GM19455 (cell line): ENCODE results near the gene MEX3D.

Experiments
- ATAC-seq: cut with Tn5 transposase; IDR thresholded peaks from one replicate; pipeline ENCODE4 v1.9.1; 2021; ENCODE audit not compliant: unreplicated experiment

Gene MEX3D

DNA sequence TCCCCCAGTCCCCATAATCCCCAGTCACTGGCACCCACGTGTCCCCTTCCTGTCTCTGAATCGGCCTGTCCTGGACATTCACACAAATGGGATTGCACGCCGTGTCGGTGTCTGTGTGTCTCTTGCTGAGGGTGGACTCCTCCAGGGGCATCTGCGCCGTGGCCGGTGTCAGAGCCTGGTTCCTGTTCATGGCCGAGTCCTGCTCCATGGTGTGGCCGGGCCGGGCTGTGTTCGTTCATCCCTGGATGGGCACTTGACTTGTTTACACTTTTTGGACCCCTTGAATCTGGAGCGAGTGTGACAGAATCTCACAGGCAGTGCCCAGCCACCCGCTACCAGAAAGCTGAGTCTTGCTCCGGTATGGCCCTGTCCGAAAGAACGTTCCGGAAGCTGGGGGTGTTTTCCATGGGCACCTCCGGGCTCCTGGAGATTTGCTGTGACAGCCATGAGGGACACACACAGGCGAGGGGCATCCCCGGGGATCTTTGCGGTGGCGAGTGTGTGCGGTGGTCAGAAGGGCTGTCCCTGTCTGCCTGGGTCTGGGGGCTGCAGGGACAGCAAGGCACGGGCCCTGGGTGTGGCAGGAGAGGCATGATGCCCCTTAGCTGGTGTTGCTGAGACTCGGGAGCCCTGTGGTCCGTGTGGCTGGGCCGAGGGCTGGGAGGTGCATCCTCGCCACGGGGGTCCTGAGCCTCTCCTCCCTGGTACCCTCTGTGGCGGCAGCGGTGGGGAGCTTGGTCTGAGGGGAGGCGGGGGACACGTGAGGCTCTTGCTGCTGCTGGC lies 6.4 kb upstream of the MEX3D start:
- ATAC-seq = no peak

DNA sequence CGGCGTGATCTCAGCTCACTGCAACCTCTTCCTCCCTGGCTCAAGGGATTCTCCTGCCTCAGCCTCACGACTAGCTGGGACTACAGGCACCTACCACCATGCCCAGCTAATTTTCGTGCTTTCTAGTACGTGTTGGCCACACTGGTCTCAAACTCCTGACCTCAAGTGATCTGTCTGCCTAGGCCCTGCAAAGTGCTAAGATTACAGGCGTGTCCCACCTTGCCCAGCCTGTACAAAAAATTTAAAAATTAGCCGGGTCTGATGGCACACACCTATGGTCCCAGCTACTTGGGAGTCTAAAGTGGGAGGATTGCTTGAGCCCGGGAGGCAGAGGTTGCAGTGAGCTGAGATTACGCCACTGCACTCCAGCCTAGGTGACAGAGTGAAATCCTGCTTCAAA lies 4.7 kb upstream of the MEX3D start:
- no peak for ATAC-seq

DNA sequence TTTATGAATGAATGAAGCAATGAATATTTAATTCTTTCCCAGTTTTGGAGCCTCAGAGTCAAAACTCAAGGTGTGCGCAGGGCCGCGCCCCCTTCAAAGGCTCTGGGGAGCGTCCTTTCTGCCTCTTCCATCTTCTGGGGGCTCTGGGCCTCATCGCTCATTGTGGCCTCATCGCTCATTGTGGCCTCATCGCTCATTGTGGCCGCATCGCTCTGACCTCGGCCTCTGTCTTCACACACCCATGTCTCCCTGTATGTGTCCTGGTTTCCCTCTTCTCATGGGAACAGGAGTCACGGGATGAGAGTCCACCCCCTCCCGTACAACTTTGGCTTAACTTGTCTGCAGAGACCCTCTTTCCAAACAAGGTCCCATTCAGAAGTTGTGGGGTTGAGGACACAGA lies 3.2 kb upstream of the MEX3D start:
- ATAC-seq = no peak

DNA sequence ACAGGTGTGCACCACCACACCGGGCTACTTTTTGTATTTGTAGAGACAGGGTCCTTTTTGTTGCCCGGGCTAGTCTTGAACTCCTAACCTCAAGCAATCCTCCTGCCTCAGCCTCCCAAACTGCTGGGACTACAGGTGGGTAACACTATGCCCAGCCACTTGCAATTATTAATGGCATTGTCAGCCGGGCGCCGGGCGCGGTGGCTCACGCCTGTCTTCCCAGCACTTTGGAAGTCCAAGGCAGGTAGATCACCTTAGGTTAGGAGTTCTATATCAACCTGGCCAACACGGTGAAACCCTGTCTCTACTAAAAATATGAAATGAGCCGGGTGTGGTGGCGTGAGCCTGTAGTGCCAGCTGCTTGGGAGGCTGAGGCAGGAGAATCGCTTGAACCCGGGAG lies 2.7 kb upstream of the MEX3D start:
- ATAC-seq = no peak

DNA sequence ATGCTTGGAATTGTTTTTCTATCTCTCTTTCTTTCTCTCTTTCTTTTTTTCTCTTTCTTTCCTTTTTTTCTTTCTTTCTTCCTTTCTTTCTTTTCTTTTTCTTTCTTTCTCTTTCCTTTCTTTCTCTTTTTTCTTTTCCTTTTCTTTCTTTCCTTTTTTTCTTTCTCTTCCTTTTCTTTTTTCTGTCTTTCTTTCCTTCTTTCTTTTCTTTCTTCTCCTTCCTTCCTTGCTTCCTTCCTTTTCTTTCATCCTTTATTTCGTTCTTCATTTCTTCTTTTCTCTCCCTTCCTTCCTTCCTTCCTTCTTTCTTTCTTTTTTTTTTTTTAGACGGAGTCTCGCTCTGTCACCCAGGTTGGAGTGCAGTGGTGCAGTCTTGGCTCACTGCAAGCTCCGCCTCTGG lies 1.9 kb upstream of the MEX3D start:
- no peak for ATAC-seq

DNA sequence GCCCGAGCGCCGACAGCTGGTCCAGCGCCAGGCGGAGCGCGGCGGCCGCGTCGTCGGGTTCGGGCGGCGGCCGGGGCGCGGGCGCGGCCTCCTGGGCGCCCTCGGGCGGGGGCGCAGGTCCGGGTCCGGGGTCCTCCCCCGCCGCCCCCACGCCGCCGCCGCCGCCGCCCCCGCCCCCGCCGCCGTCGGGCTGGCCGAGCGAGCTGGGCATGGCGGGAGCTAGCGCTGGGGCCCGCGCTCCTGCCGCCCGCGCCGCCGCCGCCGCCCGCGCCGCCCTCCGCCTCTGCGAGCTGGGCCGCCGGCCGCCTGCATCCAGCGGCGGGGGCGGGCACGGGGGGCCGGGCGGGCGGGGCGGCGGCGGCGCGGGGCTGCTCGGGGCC lies 287 bp downstream of the MEX3D start:
- ATAC-seq = no peak

DNA sequence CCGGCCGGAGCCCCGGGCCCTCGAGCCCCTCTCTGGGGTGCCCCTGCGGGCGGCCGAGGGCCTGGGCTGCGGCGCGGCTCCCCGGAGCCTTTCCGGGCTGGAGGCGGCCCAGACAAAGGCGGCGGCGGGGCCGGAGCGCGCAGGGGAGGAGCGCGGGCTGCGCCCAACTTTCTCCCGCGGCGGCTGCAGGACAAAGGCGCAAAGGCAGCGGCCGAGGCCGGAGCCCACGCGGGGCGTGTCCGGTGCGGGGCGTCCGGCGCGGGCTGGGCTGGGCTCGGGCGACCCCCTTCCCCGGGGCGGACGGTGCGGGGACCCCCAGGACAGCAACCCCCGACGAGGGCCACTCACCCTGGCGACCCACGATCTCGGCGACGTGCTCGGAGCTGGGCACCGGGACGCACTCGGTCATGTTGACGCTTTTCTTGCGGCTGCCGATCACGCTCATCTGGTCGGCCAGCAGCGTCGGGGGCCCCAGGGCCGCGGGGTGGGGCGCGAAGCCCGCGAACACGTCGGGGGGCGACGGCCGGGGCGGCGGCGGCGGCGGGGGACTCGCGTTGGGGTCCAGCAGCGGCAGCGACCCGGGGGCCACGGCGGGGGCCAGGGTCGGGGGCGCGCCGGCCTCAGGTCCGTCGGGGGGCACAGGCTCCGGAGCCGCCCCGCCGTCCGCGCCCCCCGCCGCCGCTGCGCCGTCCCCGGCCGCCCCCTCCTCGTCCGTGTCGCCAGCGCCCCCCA lies 843 bp downstream of the MEX3D start:
- no peak for ATAC-seq

DNA sequence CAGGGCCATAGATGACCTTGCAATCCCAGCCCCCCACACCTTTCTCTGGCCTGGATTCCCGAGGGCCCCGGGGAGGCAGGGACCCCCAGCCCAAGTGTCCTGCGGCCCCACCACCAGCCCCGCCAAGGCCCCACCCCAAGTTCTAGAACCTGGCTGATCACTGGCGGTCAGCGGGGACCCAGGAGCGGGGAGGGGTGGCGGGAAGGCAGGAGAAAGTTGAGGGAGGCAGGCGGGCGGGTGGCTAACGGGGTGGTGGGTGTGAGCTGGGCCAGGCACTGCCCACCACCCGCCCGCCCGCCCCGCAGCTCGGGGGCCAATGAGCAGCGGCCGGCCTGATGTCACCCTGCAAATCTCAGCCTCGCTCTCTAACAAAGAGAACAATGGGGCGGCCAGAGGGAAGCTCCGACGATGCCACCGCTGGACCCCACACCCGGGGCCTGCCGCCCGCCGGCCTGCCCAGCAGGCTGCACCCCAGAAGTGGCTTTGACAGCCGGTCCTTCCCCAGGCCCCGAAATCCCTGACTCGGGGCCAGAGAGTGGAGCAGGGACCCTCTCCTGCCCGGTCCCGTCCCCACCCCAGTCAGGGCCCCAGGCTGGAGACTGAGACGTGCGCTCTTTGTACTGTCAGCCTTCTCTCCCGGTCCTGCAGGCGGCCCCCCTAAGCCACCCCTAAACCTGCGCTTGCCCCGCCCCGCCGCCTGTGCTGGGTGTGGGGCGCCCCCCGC lies 1.6 kb downstream of the MEX3D start:
- no peak for ATAC-seq

DNA sequence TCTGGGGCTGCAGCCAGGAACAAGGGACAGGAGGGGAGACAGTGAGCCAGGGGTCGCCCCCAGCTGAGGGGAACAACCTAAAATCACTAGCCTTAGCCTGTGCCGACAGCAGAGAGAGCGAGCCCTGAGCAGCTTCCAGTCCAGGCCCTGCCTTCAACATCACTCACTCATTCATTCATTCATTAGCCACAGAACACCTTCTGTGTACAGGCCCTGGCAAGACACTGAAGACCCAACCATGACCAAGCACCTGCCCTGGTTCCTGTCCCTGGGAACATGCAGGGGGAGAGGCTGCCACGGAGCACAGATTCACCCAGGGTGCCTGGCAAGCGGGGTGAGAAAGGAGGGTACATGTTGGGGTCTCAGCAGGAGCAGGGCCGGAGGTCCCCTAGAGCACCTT lies 4.9 kb downstream of the MEX3D start:
- no peak for ATAC-seq

DNA sequence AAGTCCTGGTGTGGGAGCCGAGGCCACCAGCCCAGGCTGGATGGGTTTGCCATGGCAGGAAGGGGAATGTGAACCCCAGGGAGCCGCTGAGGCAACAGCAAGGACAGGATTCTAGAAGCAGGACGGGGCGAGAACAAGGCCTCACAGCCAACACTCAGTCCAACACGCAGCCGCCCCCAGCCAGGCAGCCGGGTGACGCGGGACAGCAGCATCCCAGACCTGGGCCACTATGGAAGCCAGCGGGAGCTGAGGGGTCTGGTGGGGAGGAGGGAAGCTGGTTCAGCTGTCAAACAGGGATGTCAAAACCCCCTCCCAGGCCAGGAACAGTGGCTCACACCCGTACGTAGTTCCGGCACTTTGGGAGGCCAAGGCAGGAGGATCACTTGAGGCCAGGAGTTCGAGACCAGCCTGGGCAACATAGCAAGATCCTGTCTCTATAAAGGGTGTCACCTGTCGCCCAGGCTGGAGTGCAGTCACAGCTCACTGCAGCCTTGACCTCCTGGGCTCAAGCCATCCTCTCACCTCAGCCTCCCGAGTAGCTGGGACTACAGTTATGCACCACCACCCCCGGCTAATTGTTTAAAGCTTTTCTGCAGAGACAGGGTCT lies 6.8 kb downstream of the MEX3D start:
- no peak for ATAC-seq

DNA sequence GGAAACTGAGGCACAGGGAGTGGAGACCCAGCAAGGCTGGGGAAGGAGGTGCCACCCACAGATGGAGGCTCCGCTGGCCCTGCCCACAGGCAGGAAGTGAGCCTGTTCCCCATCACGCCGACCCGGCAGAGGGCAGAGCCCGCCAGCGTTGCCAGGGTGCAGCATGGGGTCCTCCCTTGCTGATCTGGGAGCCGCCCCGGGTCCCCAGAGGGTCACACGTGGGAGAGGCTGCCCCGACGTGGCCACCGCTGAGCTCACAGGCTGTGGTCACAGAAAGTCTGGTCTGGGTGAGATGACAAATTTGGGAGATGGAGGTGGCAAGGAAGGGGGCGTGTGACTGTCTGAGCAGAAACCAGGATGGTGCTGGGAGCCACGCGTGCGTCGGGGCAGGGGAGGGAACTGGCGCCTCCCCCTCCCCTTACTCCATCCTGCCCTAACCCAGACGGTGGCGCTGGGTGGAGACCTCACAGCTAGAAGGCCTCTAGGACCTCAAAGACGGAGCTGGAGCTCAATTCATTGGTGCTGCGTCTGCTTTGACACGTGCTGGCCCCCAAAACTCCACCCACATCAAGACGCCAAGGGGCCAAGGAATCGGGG lies 7.7 kb downstream of the MEX3D start:
- ATAC-seq = no peak

DNA sequence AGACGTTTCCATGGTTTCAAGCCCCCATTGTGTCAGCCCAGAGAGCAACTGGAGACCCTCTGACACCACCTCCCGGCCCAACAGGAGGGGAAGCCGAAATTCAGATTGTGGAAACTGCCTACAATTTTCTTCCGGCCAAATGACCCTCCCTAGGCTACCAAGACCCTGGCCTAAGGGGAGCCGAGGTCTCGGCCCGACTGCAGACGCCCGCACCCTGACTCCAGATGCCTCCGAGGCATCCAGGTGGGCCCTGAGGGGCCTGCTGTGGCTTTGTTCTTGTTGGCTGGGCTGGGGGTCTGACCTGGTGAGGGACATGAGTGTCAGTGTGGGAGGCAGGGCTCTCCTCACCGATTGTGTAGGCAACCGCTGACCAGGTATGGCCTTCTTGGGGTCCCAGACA lies 9.6 kb downstream of the MEX3D start:
- ATAC-seq = no peak

DNA sequence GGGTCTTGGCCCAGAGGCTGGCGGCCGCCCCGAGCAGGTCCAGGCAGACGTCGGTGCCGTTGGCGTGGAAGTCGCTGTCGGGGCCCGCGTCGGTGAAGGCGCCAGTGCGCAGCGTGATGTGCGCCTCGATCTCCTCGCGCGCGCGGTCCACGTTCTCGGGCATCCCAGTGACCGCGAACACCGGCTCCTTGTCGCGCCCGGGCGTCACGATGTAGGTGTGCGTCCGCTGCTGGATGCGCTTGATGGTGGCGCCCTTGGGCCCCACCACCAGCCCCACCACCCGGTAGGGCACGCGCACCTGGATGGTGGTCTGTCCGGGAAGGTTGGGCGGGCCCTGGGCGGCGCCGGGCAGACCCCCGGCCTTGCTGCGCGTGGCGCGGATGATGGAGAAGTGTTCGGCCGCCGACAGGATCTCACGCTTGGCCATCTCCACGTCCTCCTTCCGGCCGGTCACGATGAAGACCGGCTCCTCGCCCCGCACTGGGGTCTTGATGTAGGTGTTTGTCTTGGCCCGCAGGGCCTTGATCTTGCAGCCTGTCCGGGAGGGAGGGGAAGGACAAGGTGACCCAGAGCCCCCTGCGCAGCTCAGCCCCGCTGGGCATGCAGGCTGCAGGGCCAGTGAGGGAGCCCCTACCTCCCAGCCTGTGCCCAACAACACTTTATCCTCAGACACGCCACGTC lies 11.6 kb downstream of the MEX3D start:
- ATAC-seq = no peak

DNA sequence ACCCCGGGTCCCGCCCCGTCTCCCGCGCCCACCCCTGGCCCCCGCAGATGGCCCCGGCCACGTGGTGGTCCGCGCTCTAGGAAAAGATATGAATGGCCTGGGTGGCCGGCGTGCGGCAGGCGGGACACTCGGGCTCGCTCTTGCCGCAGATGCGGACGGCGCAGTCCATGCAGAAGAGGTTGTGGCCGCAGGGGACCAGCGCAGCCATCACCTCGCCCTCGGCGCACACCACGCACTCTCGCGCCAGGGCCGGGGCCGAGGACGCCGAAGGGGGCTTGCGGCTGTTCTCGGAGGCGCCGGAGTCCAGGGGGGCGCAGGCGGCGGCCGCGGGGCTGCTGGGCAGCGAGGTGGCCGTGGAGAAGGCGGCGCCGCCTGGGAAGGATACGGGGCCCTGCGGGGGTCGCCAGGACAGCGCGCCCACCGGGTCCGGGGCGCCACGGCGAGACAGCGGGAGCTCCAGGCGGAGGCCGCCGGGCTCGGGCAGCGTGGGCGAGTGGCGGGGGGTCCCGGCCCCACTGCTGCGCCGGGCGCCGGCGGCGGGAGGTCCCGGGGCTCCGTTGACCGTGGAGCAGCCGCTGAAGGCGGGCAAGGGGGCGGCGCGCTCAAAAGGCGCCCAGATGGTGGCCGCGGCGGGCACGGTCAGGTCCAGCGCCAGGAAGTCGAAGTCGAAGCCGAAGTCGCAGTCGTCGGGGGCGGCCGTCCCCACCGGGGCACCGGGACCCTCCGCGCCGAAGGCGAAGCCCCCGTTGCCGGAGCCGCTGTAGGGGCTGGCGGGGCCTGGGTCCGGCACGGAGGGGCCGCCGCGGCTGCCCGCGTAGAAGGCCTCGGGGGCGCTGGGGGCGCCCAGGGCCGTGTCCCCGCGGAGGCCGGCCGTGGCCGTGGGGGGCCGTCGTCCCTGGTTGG lies 12.4 kb downstream of the MEX3D start:
- ATAC-seq = no peak

DNA sequence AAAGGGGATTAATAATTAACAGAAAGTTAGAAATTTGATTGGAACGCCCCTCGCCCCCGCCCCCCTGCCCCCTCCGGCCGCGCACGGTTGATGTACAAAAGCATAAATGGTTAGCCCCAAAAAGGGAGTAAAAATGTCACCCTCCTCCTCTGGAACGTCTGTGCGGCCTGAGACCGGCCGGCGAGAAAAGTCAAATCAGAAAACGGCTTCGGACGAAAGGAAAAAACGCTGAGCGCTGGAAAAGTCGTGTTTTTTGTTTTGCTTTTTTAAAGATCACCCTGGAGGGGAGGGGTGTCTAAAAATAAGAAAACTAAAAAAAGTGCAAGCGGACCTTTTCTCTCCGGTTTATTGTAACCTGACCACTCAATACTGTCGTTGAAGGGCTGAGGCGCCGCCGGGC lies 13.2 kb downstream of the MEX3D start:
- ATAC-seq = no peak

DNA sequence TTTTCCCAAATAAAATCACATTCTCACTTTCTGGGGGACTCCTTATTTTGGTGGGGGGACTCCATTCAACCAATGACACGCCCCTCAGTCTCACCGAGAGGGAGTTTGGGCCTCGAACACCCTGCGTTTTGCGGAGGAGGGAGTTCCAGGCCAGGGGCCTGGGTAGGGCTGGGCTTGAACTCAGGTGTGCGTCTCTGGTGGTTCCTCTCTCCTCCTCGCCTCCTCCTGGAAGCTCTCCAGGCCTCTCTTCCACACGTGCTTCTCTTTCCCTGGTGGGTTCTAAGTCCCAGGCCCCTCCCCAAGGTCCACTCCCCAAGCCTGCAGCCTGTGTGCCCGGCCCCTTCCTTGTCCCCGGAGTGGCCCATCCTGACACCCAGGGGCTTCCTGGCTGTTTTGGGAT lies 14.7 kb downstream of the MEX3D start:
- no peak for ATAC-seq

DNA sequence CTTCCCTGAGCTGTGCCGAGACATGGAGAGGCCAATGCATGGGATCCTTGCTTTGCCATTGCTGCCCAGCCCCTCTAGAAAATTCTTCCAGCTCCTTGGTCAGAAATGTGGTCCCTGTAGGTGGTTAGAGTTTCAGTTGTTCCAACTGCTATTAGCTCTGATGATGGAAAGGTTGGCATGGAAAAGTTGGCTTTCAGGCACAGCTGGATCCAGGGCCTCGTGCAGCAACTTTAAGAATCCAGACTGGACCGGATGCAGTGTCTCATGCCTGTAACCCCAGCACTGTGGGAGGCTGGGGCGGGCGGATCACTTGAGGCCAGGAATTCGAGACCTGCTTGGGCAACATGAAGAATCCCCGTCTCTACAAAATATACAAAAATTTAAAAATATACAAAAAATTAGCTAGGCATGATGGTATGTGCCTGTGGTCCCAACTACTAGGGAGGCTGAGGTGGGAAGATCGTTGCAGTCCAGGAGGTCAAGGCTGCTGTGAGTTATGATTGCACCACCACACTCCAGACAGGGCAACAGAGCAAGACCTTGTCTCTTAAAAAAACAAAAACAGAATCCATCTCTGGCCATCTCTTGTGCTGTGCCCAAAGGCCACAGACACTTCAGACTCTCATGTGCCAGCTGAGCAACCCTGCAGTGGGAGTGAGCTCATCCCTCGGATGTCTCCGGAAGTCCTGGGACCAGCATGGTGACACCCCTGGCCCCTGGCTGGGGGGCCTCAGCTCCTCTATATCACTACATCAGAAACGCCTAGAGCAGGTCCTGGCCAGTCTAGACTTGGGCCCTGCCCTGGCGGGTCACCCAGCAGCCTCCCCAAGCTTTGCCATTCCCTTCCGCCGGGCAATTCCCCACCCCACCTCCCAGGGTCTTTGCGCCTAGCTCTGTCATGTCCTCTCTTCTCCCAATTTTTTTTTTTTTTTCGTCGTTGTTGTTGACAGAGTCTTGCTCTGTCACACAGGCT lies 16.8 kb downstream of the MEX3D start:
- ATAC-seq = no peak

DNA sequence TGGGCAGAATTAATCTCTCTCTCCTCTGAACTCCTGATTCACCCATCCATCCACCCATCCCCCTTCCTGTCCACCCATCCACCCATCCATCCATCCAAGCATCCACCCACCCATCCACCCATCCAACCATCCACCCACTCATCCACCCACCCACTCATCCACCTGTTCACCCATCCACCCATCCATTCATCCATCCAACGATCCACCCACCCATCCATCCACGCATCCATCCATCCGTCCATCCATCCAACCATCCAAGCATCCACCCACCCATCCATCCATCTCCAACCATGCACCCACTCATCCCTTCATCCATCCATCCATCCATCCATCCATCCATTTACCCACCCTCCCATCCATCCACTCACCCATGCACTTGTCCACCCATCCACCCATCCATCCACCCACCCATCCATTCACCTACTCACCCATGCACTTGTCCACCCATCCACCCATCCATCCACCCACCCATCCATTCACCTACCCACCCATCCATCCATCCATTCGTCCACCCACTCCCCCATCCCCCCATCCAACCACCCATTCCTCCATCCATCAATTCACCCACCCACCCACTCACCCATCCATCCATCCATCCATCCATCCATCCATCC lies 18.7 kb downstream of the MEX3D start:
- no peak for ATAC-seq
